ENCODE data around the gene UBE2E1.

UBE2E1 gene

DNA sequence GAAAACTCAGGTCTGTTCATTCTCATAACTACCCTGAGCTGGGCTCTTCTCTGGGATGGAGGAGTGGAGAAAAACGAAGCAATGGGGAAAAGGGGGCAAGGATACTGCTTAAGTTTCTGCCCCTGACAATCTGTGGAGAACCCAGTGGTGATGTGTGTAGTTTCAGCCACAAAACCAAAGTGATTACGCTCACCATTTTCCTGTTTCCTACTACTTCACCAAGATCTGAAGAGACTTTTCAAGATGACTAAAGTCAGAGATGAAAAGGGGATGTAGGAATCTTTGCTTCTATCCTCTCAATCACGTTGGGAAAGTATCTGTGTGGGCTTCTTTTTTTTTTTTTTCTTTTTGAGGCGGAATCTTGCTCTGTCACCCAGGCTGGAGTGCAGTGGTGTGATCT lies 8.3 kb upstream of the UBE2E1 start:
- no peak for TF ChIP-seq CTCF (IDR thresholded peaks at IDR 0.05)

GRCh38 chr3:23798456-23798855 lies 7.3 kb upstream of the UBE2E1 start:
- no peak for TF ChIP-seq CTCF (IDR thresholded peaks at IDR 0.05)

GRCh38 chr3:23798876-23799275 lies 6.9 kb upstream of the UBE2E1 start:
- no peak for TF ChIP-seq CTCF (IDR thresholded peaks at IDR 0.05)

- TF ChIP-seq CTCF (IDR thresholded peaks at IDR 0.05): peak; percentile 23; the same call in 1 of the 2 replicates
These were observed 5.0 kb upstream of the UBE2E1 start for GRCh38 chr3:23800731-23801130.

- no peak for TF ChIP-seq CTCF (IDR thresholded peaks at IDR 0.05)
These were observed 1.1 kb upstream of the UBE2E1 start for GRCh38 chr3:23804441-23805209.

DNA sequence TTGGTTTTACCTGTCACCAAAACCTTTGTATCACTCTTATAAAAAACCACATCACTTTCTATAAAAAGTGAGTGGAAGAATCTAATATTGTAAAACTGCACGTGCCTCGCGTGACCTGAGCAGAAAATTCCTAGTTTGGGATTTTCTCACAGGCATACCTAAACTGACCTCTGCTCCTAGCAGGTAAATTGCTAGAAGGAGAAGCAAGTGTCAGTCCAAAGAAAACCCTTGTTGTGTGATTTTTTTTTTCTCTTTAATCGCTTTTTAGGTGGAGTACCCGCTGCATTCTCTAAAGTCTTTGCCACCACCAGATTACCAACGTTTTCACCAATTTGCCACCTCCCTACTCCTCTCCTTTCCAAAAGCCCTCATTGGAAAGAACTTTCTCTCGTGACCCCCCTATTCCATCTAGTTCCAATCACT lies 534 bp upstream of the UBE2E1 start:
- no peak for TF ChIP-seq CTCF (IDR thresholded peaks at IDR 0.05)

- no peak for TF ChIP-seq CTCF (IDR thresholded peaks at IDR 0.05)
These were observed 1.0 kb downstream of the UBE2E1 start for GRCh38 chr3:23806534-23807423.
